ENCODE results near the gene CCDC197.

Gene CCDC197

GRCh38 chr14:94027566-94028449 lies 30.7 kb downstream of the CCDC197 start:
- no peak for DNase-seq

- DNase-seq = no peak
These were observed 31.3 kb downstream of the CCDC197 start for GRCh38 chr14:94028450-94028826.

- DNase-seq = no peak
These were observed 32.2 kb downstream of the CCDC197 start for GRCh38 chr14:94029265-94029664.

- no peak for DNase-seq
These were observed 32.6 kb downstream of the CCDC197 start for GRCh38 chr14:94029671-94030203.

- DNase-seq = no peak
These were observed 33.5 kb downstream of the CCDC197 start for GRCh38 chr14:94030571-94030970.

- no peak for DNase-seq
These were observed 34.2 kb downstream of the CCDC197 start for GRCh38 chr14:94031161-94031882.

- DNase-seq = no peak
These were observed 34.8 kb downstream of the CCDC197 start for GRCh38 chr14:94031883-94032279.

- no peak for DNase-seq
These were observed 37.8 kb downstream of the CCDC197 start for GRCh38 chr14:94034886-94035285.

GRCh38 chr14:94036313-94037167 lies 39.4 kb downstream of the CCDC197 start:
- no peak for DNase-seq

- DNase-seq = no peak
These were observed 40.9 kb downstream of the CCDC197 start for GRCh38 chr14:94037954-94038353.

GRCh38 chr14:94038510-94038909 lies 41.4 kb downstream of the CCDC197 start:
- DNase-seq = no peak

- no peak for DNase-seq
These were observed 42.0 kb downstream of the CCDC197 start for GRCh38 chr14:94038921-94039629.

GRCh38 chr14:94040247-94040646 lies 43.1 kb downstream of the CCDC197 start:
- no peak for DNase-seq

GRCh38 chr14:94040796-94041195 lies 43.7 kb downstream of the CCDC197 start:
- DNase-seq = no peak

GRCh38 chr14:94041551-94042346 lies 44.6 kb downstream of the CCDC197 start:
- DNase-seq = no peak

GRCh38 chr14:94042433-94043091 lies 45.5 kb downstream of the CCDC197 start:
- DNase-seq = no peak

GRCh38 chr14:94043111-94043755 lies 46.1 kb downstream of the CCDC197 start:
- no peak for DNase-seq

- DNase-seq = no peak
These were observed 46.8 kb downstream of the CCDC197 start for GRCh38 chr14:94043756-94044475.

GRCh38 chr14:94044476-94045091 lies 47.5 kb downstream of the CCDC197 start:
- no peak for DNase-seq
